GM23338 (cell line): ENCODE measurements around the gene CDK14. TPM values are rescaled to one million over a fixed set of nuclear protein-coding genes. Genes with fewer than 3 reads are reported as not detected.

Experiments used
- ATAC-seq: fragments of 200-7000 bp; cut with Tn5 transposase; 3 replicates; pipeline ENCODE4 v1.9.1; 2020
- DNase-seq: peaks from one replicate; pipeline ENCODE4 v3.0.0-alpha.2; 2015; ENCODE audit warnings: low spot score
- H2AFZ ChIP-seq: fragments of 200-600 bp; sonication (generic); 2 replicates; pipeline ENCODE4 v1.8.0; 2016; ENCODE audit warnings: antibody characterized with exemption, mild to moderate bottlenecking, moderate library complexity
- H3F3A ChIP-seq: fragments of 200-600 bp; sonication (generic); replicated peaks from 2 replicates; pipeline ENCODE4 v1.8.0; 2017; ENCODE audit warnings: antibody characterized with exemption, mixed run types, low read depth
- H3K27ac ChIP-seq: fragments of 200-600 bp; sonication (generic); 2 replicates; pipeline ENCODE4 v1.6.1; 2016; ENCODE audit warnings: low read depth
- H3K27me3 ChIP-seq: fragments of 200-600 bp; sonication (generic); 2 replicates; pipeline ENCODE4 v1.8.0; 2016; ENCODE audit warnings: mild to moderate bottlenecking, mixed run types, moderate library complexity; ENCODE audit not compliant: insufficient read depth
- H3K36me3 ChIP-seq: fragments of 200-600 bp; sonication (generic); 2 replicates; pipeline ENCODE4 v1.8.0; 2016; ENCODE audit warnings: mild to moderate bottlenecking; ENCODE audit not compliant: insufficient read depth
- H3K4me1 ChIP-seq: fragments of 200-600 bp; sonication (generic); 2 replicates; pipeline ENCODE4 v1.8.0; 2016; ENCODE audit warnings: mild to moderate bottlenecking, moderate library complexity; ENCODE audit not compliant: insufficient read depth
- H3K4me2 ChIP-seq: fragments of 200-600 bp; sonication (generic); 2 replicates; pipeline ENCODE4 v1.7.1; 2017; ENCODE audit warnings: mixed run types
- H3K4me3 ChIP-seq: fragments of 200-600 bp; sonication (generic); 2 replicates; pipeline ENCODE4 v1.6.1; 2016; ENCODE audit warnings: mixed run types
- H3K79me2 ChIP-seq: fragments of 200-600 bp; sonication (generic); replicated peaks from 2 replicates; pipeline ENCODE4 v1.8.0; 2017; ENCODE audit warnings: mild to moderate bottlenecking; ENCODE audit not compliant: insufficient read depth
- H3K9me2 ChIP-seq: fragments of 200-600 bp; sonication (generic); 2 replicates; pipeline ENCODE4 v1.8.0; 2017; ENCODE audit not compliant: insufficient read depth
- H4K20me1 ChIP-seq: fragments of 200-600 bp; sonication (generic); replicated peaks from 2 replicates; pipeline ENCODE4 v1.8.0; 2017; ENCODE audit warnings: mild to moderate bottlenecking; ENCODE audit not compliant: insufficient read depth
- H3K27ac Mint-ChIP-seq: 2 replicates; pipeline ENCODE4 v1.8.0; 2020; ENCODE audit warnings: inconsistent platforms, mild to moderate bottlenecking, moderate library complexity, mixed read lengths
- H3K27me3 Mint-ChIP-seq: 3 replicates; pipeline ENCODE4 v1.8.0; 2022; ENCODE audit warnings: low read depth, mild to moderate bottlenecking, moderate library complexity, mixed read lengths, inconsistent platforms; ENCODE audit not compliant: insufficient read depth, poor library complexity
- H3K36me3 Mint-ChIP-seq: 3 replicates; pipeline ENCODE4 v1.8.0; 2021; ENCODE audit warnings: low read depth, mild to moderate bottlenecking, inconsistent platforms, moderate library complexity, mixed read lengths
- H3K4me1 Mint-ChIP-seq: 3 replicates; pipeline ENCODE4 v1.8.0; 2020; ENCODE audit warnings: mild to moderate bottlenecking, inconsistent platforms, mixed read lengths
- H3K4me3 Mint-ChIP-seq: 3 replicates; pipeline ENCODE4 v1.8.0; 2021; ENCODE audit warnings: moderate library complexity, mild to moderate bottlenecking, inconsistent platforms, mixed read lengths
- H3K9me3 Mint-ChIP-seq: 3 replicates; pipeline ENCODE4 v1.8.0; 2020; ENCODE audit warnings: moderate library complexity, mild to moderate bottlenecking, inconsistent platforms, mixed read lengths
- CREB1 ChIP-seq: fragments of 250-450 bp; sonication (Bioruptor Pico); IDR thresholded peaks from 2 replicates; pipeline ENCODE4 v1.5.0; 2020; ENCODE audit warnings: low read depth, mild to moderate bottlenecking, moderate library complexity
- EZH2 ChIP-seq: fragments of 200-600 bp; sonication (generic); IDR thresholded peaks from one replicate; pipeline ENCODE4 v1.8.0; 2017; ENCODE audit warnings: antibody characterized with exemption, mild to moderate bottlenecking, low read depth; ENCODE audit not compliant: unreplicated experiment
- JUNB ChIP-seq: IDR thresholded peaks from one replicate; pipeline ENCODE4 v1.6.1; 2016; ENCODE audit warnings: antibody characterized with exemption; ENCODE audit not compliant: unreplicated experiment
- NANOG ChIP-seq: IDR thresholded peaks from 2 replicates; pipeline ENCODE4 v1.6.1; 2016; ENCODE audit warnings: antibody characterized with exemption, borderline replicate concordance
- POLR2AphosphoS5 ChIP-seq: IDR thresholded peaks from 2 replicates; pipeline ENCODE4 v1.6.1; 2016; ENCODE audit warnings: antibody characterized with exemption, low read depth
- STAT1 ChIP-seq: IDR thresholded peaks from one replicate; pipeline ENCODE4 v1.6.1; 2016; ENCODE audit warnings: antibody characterized with exemption; ENCODE audit not compliant: unreplicated experiment
- ZNF114 ChIP-seq: fragments of 250-450 bp; sonication (Bioruptor Pico); IDR thresholded peaks from 2 replicates; pipeline ENCODE4 v1.5.0; 2020; ENCODE audit warnings: mild to moderate bottlenecking, moderate library complexity
- ZNF331 ChIP-seq: fragments of 250-450 bp; sonication (Bioruptor Pico); IDR thresholded peaks from 2 replicates; pipeline ENCODE4 v1.5.0; 2020; ENCODE audit warnings: low read depth, mild to moderate bottlenecking, moderate library complexity
- polyA plus RNA-seq: library from polyadenylated mRNA; unstranded; fragments of >200 nt; fragmentation: Nextera tagmentation; extraction: Ambion mirVana; gene quantifications from 2 replicates; pipeline ENCODE4 v1.2.1, GENCODE V29; 2016
- total RNA-seq: library from RNA; depleted of rRNA; stranded (reverse); fragments of >200 nt; shearing (Covaris generic); gene quantifications from 2 replicates; pipeline ENCODE4 v1.2.3, GENCODE V29; 2014
- TF ChIP-seq, protein P1 (sequence below): IDR thresholded peaks from one replicate; pipeline ENCODE4 v1.6.1; 2018; ENCODE audit warnings: antibody characterized with exemption; ENCODE audit not compliant: unreplicated experiment
- TF ChIP-seq, protein P2 (sequence below), 2 experiments: fragments of 200-600 bp in 1 of 2; sonication (generic) in 1 of 2; conservative IDR thresholded peaks; 2 replicates each; pipeline versions ENCODE4 v1.5.1 to v1.6.1; 2016 to 2017; ENCODE audit warnings: antibody characterized with exemption in 2 of 2, low read depth in 2 of 2, mild to moderate bottlenecking in 2 of 2, moderate library complexity in 1 of 2
- TF ChIP-seq, protein P3 (sequence below): IDR thresholded peaks from 2 replicates; pipeline ENCODE4 v1.6.1; 2016; ENCODE audit warnings: antibody characterized with exemption
- TF ChIP-seq, protein P4 (sequence below): fragments of 250-450 bp; sonication (Bioruptor Pico); IDR thresholded peaks from 2 replicates; pipeline ENCODE4 v1.5.0; 2020; ENCODE audit warnings: mild to moderate bottlenecking, moderate library complexity

Gene CDK14
- total and polyA plus RNA-seq, 2 experiments from 2014 or later: 11.2 to 24.0 TPM

DNA sequence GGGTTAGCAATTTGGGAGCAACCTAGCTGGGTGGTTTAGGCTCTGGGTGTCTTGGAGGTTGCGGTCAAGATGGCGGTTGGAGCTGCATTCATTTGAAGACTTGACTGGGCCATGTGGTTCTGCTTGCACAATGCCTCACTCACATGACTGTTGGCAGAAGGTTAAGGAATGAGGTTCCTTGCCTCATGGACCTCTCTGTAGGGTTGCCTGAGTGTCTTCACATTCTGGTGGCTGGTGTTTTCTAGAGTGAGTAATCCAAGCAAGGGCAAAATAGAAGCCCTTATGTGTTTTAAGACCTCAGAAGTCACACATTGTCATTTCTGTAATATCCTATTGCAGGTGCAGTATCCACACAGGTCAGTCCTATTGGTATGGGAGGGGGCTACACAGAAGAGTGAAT is 52.0 kb downstream of the CDK14 start (continued):
- TF ChIP-seq ZNF114 (CRISPR knock-in tag): no peak
- no peak for TF ChIP-seq CREB1 (CRISPR knock-in tag)
- TF ChIP-seq, protein P1, sequence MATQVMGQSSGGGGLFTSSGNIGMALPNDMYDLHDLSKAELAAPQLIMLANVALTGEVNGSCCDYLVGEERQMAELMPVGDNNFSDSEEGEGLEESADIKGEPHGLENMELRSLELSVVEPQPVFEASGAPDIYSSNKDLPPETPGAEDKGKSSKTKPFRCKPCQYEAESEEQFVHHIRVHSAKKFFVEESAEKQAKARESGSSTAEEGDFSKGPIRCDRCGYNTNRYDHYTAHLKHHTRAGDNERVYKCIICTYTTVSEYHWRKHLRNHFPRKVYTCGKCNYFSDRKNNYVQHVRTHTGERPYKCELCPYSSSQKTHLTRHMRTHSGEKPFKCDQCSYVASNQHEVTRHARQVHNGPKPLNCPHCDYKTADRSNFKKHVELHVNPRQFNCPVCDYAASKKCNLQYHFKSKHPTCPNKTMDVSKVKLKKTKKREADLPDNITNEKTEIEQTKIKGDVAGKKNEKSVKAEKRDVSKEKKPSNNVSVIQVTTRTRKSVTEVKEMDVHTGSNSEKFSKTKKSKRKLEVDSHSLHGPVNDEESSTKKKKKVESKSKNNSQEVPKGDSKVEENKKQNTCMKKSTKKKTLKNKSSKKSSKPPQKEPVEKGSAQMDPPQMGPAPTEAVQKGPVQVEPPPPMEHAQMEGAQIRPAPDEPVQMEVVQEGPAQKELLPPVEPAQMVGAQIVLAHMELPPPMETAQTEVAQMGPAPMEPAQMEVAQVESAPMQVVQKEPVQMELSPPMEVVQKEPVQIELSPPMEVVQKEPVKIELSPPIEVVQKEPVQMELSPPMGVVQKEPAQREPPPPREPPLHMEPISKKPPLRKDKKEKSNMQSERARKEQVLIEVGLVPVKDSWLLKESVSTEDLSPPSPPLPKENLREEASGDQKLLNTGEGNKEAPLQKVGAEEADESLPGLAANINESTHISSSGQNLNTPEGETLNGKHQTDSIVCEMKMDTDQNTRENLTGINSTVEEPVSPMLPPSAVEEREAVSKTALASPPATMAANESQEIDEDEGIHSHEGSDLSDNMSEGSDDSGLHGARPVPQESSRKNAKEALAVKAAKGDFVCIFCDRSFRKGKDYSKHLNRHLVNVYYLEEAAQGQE: no peak
- TF ChIP-seq, protein P2, sequence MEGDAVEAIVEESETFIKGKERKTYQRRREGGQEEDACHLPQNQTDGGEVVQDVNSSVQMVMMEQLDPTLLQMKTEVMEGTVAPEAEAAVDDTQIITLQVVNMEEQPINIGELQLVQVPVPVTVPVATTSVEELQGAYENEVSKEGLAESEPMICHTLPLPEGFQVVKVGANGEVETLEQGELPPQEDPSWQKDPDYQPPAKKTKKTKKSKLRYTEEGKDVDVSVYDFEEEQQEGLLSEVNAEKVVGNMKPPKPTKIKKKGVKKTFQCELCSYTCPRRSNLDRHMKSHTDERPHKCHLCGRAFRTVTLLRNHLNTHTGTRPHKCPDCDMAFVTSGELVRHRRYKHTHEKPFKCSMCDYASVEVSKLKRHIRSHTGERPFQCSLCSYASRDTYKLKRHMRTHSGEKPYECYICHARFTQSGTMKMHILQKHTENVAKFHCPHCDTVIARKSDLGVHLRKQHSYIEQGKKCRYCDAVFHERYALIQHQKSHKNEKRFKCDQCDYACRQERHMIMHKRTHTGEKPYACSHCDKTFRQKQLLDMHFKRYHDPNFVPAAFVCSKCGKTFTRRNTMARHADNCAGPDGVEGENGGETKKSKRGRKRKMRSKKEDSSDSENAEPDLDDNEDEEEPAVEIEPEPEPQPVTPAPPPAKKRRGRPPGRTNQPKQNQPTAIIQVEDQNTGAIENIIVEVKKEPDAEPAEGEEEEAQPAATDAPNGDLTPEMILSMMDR (conservative IDR thresholded peaks at IDR 0.05; ENCODE audit: low read depth in 2 of 2): no peak
- no peak for TF ChIP-seq ZNF331
- TF ChIP-seq JUNB: no peak
- no peak for TF ChIP-seq STAT1
- no peak for TF ChIP-seq POLR2AphosphoS5

DNA sequence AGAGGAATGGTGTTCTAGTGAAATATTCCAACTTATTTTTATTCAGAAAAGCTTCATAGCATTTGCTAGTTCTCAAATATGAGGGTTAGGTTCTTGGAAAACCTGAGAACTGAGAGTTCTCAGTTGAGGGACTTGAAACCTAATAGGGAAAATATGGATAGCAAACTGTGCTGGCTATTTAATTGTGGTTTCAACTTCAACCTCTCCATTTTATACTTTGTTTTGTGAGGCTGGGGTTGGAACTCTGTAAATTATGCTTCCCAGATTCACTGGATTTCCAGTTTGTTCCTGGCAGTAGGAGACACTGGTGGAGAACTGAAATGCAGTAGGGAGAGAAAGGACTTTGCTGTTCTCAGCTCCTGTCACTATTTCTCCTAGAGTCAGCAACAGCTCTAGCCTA is 52.7 kb downstream of the CDK14 start:
- Histone ChIP-seq H3K79me2 (peaks cover 67% of the 10 kb centered on the region), H3K27ac (no peak overlapping the region), H3K9me2 (no peaks in the 10 kb centered on the region), H2AFZ (no peak overlapping the region), H3K4me2 (no peak overlapping the region), H4K20me1 (no peaks in the 10 kb centered on the region), H3K4me3 (no peak overlapping the region), H3F3A (no peaks in the 10 kb centered on the region), H3K36me3 (0 out of 2 replicates have a peak, but pooled peaks cover 4% of the 10 kb centered on the region), H3K4me1 (peaks cover 6% of the 10 kb centered on the region; the same call in 1 of the 2 replicates), H3K27me3 (no peaks in the 10 kb centered on the region)
- DNase-seq (no peak), ATAC-seq (no peak)
- Mint-ChIP-seq H3K36me3 (peaks cover 17% of the 10 kb centered on the region), H3K4me1 (peaks cover 4% of the 10 kb centered on the region), H3K27me3 (no peaks in the 10 kb centered on the region), H3K4me3 (no peak overlapping the region), H3K27ac (no peak overlapping the region), H3K9me3 (peaks cover 10% of the 10 kb centered on the region)
- TF ChIP-seq JUNB (no peak), CREB1 (CRISPR knock-in tag) (no peak), EZH2 (no peak), NANOG (no peak)
- TF ChIP-seq, protein P3, sequence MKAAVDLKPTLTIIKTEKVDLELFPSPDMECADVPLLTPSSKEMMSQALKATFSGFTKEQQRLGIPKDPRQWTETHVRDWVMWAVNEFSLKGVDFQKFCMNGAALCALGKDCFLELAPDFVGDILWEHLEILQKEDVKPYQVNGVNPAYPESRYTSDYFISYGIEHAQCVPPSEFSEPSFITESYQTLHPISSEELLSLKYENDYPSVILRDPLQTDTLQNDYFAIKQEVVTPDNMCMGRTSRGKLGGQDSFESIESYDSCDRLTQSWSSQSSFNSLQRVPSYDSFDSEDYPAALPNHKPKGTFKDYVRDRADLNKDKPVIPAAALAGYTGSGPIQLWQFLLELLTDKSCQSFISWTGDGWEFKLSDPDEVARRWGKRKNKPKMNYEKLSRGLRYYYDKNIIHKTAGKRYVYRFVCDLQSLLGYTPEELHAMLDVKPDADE: no peak
- TF ChIP-seq, protein P4, sequence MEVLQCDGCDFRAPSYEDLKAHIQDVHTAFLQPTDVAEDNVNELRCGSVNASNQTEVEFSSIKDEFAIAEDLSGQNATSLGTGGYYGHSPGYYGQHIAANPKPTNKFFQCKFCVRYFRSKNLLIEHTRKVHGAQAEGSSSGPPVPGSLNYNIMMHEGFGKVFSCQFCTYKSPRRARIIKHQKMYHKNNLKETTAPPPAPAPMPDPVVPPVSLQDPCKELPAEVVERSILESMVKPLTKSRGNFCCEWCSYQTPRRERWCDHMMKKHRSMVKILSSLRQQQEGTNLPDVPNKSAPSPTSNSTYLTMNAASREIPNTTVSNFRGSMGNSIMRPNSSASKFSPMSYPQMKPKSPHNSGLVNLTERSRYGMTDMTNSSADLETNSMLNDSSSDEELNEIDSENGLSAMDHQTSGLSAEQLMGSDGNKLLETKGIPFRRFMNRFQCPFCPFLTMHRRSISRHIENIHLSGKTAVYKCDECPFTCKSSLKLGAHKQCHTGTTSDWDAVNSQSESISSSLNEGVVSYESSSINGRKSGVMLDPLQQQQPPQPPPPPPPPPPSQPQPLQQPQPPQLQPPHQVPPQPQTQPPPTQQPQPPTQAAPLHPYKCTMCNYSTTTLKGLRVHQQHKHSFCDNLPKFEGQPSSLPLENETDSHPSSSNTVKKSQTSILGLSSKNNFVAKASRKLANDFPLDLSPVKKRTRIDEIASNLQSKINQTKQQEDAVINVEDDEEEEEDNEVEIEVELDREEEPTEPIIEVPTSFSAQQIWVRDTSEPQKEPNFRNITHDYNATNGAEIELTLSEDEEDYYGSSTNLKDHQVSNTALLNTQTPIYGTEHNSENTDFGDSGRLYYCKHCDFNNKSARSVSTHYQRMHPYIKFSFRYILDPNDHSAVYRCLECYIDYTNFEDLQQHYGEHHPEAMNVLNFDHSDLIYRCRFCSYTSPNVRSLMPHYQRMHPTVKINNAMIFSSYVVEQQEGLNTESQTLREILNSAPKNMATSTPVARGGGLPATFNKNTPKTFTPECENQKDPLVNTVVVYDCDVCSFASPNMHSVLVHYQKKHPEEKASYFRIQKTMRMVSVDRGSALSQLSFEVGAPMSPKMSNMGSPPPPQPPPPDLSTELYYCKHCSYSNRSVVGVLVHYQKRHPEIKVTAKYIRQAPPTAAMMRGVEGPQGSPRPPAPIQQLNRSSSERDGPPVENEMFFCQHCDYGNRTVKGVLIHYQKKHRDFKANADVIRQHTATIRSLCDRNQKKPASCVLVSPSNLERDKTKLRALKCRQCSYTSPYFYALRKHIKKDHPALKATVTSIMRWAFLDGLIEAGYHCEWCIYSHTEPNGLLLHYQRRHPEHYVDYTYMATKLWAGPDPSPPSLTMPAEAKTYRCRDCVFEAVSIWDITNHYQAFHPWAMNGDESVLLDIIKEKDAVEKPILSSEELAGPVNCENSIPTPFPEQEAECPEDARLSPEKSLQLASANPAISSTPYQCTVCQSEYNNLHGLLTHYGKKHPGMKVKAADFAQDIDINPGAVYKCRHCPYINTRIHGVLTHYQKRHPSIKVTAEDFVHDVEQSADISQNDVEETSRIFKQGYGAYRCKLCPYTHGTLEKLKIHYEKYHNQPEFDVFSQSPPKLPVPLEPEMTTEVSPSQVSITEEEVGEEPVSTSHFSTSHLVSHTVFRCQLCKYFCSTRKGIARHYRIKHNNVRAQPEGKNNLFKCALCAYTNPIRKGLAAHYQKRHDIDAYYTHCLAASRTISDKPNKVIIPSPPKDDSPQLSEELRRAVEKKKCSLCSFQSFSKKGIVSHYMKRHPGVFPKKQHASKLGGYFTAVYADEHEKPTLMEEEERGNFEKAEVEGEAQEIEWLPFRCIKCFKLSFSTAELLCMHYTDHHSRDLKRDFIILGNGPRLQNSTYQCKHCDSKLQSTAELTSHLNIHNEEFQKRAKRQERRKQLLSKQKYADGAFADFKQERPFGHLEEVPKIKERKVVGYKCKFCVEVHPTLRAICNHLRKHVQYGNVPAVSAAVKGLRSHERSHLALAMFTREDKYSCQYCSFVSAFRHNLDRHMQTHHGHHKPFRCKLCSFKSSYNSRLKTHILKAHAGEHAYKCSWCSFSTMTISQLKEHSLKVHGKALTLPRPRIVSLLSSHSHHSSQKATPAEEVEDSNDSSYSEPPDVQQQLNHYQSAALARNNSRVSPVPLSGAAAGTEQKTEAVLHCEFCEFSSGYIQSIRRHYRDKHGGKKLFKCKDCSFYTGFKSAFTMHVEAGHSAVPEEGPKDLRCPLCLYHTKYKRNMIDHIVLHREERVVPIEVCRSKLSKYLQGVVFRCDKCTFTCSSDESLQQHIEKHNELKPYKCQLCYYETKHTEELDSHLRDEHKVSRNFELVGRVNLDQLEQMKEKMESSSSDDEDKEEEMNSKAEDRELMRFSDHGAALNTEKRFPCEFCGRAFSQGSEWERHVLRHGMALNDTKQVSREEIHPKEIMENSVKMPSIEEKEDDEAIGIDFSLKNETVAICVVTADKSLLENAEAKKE (CRISPR knock-in tag): no peak
